Measurements from ENCODE around the gene RBM33.
A peak's percentile ranks its signal among the peaks of the same experiment; 100 is the strongest.
"Not testable (repeated sequence)": the region's sequence is repeated elsewhere in the genome, so short reads cannot be mapped to it uniquely, and the experiment has no call there.

Gene RBM33

DNA sequence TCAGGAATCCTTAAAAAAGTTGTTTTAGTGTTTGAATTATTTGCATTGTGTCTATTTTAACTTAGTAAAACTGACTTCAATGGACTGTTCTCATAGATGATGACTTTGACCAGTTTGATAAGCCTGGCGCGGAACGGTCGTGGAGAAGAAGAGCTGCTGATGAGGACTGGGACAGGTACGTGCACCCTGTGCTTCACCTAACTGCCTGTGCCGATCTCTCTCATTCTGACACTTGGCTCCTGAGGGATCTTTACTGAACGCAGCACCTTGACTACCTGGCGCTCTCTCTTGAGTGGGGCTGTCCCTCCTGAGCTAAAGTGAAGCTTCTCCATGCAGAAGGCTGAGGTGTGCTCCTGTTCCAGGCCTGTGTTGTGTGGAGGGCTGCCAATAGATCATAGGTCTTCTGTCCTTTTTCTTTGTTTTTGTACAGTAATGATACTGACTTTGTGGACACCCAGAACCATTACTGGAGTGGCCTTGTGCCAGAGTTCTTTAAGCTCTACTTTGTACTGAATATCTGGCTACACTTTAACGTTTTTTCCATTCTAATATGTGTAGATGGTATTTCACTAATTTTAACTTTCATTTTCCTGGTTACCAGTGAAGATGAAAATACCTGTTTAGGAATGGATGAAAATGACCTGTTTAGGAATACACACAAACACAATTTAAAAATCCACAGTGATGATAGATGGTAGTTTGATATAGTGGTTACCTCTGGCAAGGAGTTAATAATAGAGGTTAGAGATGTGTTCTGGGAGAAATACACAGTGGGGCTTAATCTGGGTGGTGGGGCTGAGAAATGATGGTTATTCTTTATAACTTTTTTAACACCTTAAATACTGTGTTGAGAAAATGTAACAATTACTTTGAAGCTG lies 20.9 kb downstream of the RBM33 start:
- DNase-seq = no peak

DNA sequence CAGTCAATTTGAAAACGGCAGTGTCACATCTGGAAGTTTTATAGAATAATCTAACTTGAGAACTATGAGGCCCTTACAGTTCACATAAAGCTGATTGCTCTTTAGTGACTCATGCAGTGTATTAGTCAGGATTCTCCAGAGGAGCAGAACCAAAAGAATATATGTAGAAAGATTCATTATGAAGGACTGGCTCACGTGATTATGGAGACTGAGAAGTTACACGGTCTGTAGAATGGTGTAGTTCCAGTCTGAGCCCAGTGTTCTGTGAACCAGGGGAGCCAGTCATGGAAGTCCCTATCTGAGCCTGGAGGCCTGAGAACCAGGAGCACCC lies 21.5 kb downstream of the RBM33 start:
- DNase-seq = no peak

DNA sequence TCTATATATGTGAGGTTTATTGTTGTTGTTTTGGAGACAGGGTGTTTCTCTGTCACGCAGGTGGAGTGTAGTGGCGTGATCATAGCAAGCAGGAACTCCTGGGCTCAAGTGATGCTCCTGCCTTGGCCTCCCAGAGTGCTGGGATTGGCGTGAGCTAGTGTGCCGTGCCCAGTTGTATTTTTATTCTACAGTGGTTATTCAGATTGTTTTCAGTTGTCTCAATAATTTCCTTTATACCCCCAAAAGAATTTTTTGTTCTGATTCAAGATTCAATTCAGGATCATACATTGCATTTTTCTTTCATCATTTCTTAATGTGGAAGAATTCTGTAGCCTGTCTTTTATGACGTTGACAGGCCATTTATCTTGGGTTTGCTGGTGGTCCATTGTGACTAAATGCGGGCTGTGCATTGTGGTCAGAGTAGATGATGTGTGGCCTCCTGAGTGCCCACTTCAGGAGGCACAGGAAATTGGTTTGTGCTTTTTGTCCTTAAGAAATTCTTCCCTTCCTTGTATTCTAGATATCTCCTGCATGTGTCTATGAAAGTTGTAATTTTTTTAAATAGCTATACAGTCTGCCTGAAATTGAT lies 22.9 kb downstream of the RBM33 start:
- no peak for DNase-seq

DNA sequence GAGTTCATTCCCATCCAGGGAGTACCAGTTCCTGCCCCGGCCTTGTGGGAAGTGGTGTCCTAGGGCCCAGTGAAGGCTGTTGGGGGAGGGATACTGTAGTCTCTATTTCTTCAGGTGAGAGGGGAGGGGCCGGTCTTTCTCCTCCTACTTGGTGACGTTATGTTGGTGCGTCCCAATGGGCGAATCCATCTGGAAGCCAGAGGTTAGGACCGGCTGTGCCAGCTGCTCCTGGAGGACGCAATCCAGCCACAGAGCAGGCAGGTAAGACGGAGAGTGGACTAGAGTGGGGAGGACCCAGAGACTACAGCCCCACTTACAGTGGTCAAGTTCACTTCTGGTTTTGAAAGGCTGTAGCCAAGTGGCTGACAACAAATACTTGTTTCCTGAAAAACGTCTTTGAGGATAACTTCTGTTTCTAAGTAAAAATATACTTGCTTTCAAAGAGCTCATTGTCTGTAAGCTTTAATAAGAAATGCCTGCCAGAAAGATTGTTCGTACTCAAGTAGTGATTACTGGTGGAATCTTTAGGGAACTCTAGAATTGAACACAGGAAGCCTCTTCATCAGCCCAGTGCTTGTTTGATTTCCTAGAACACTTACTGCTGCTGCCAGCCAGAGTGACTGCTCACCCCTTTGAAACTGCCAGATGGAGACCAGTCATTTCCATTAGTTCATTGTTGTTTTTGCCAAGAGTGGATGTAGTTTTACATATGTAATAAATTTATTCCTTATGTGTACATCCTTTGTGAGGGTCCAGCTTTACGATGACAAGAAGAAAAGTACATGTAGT lies 25.4 kb downstream of the RBM33 start:
- DNase-seq = no peak

DNA sequence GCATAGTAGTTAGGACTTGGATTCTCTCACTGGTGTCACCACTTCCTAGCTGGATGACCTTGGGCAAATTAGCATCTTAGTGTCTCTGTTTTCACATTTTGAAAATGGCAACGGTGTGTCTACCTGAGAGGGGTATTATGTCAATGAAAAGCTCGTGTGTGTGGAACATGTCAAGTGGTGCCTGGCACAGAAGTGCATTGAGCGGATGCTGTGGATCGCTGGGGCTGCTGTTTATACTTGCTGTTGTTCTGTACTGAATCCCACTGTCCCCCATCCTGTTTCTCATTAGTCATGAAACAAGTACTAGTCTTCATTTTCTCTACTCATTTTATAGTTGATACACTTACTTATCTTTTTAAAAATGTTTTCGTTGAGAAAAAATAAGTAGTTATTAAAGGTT lies 26.1 kb downstream of the RBM33 start:
- no peak for DNase-seq

DNA sequence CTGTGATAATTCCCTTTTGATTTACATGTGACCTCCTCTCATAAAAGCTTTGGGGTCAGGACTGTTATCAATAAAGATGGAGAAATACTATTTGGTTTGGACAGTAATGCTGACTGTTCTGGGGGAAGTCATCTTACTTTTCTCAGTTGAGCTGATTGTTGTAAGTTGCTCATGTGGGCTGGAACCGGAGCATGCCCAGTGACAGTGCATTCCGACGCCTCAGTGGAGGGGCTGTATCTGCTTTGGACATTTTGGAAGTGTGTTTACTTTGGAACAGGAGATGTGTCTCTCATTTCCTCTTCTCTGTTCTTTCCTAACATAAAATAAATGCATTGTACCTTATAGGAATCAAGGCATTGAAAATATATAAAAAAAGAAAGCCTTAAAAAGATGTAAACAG lies 30.1 kb downstream of the RBM33 start:
- DNase-seq = no peak

DNA sequence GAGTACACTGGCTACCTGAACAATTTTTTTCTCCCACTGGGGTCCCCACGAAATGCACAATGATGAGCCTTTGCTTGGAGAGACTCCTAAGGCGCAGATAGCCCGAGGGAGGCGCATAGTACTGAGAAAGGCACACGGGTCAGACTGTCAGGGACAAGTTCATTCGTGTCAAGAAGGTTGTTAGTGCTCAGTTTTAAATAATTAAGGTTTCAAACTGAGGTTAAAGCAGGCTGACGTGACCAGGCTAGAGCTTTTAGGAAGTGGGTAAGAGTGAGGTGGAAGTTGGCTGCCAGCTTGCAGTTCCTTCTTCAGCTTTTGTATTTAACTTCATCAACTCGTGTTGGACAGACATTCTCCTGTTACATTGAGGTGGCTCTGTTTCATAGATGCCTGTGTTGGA lies 31.6 kb downstream of the RBM33 start:
- DNase-seq = no peak

DNA sequence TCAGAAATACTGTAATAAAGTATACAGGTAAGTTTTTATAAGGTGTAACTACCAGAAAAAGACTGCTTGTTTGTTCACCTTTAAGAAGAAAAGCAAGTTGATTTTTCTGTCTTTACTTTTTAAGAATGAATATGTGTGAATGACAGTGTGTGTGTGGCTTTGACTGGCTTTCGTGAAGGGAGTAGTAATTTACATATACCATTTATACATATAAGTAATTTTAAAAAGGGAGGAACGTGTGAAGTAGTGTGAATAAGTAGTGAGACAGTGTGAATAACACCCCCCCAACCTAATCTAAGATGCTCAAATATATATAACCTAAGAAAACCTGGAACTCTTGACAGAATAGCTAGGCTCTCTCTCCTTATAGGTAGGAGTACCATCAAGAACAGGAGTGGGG lies 33.2 kb downstream of the RBM33 start:
- no peak for DNase-seq

DNA sequence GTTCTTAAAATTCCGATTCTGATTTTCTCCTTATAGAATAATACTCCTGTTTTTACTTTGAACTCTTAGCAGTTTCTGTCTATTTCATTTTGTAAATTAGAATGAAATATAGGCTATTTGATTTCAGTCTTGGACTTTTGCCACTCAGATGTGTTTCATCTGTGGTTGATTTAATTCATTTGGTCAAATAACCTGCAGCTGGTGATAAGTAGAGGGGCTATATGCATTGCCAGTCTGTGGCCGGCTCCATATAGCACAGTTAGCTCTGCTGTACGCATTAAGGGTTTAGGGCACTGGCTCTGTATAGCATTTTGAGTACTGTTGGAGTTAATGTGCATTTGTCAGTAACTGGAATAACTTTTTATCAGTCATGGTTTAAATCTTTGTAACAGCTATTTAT lies 35.7 kb downstream of the RBM33 start:
- no peak for DNase-seq

DNA sequence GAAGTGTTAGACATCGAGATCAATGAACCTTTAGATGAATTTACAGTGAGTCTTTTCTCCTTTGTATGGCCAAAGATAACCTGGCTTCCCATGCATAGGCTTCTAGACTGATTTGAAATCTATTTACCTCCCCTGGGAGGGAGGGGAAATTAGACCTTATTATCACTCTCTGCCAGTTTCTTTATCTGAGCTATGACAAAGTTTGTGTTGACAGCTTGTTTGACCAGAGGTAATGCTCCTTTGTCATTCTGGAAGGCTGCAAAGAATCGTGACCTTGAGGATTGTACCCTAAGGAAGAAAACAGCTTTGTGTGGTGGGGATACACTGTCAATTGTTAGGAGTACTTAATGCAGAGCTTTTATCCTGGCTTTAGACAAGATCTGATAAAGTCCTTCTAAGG lies 36.4 kb downstream of the RBM33 start:
- no peak for DNase-seq

DNA sequence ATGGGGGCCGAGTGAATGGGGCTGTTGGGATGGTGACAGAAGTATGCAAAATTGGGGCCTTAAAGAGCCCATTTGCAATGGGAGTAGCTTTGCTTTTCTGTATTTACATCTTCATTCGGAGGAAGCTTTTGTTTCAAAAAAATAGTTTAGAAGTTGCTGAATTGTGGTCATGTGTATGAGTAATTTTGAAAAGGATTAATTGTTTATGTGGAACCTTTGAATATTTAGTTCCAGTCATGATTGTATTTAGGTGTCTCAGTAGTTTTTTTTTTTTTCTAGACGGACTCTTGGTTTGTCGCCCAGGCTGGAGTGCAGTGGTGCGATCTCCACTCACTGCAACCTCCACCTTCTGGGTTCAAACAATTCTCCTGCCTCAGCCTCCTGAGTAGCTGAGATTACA lies 37.2 kb downstream of the RBM33 start:
- no peak for DNase-seq

DNA sequence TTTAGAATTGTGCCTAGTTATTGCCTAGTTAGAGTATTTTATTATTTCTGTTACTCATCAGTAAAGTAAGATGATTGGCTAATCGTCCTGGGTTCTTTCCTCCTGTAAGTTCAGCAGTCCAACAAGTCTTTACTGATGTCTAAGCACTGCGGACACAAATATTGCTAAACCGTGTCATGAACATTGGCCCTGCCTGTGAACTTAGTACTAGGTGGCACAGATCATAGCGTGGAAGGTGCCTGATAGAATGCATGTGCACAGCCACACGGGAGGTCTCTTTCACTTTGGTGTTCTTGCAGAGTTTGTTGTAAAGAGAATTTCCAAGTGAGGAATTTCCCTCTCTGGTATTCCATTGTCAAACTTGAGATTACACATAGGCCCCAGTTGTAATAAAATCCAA lies 38.0 kb downstream of the RBM33 start:
- no peak for DNase-seq

DNA sequence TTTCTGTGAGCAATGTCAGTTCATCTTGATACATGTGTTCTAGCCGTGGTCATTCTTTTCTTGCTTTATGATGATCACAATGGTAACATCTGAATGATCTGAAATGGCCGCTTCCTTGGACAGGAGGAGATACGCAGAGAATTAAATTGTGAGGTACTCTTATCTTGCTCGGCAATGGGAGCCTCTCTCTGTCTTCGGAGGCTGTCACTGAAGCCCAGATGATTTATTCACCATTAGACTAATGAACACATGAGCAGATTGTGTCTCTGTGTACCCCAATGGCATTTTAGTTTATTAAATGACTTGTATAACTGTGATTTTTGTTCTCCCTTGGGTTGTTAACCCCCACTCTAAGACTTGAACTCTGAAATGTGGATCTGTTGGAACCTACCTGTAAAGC lies 38.6 kb downstream of the RBM33 start:
- DNase-seq = no peak

DNA sequence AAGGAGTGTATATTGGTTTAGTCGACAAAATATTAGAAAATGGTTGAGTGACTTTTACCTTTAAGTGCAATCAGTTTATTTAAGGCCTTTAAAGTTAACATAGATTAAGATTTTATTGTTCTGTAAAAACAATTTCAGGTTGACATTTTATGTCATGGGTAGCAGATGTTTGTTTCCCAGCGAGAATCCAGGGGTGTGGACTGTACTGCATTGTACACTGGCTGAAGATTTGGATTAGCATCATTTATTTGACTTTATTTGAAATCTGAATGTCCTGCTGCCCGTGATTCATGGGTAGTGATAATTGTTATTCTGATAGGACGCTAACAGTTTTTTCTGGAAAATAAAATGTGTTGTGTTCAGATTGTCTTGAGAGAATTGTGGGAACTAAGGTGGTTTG lies 39.3 kb downstream of the RBM33 start:
- no peak for DNase-seq

DNA sequence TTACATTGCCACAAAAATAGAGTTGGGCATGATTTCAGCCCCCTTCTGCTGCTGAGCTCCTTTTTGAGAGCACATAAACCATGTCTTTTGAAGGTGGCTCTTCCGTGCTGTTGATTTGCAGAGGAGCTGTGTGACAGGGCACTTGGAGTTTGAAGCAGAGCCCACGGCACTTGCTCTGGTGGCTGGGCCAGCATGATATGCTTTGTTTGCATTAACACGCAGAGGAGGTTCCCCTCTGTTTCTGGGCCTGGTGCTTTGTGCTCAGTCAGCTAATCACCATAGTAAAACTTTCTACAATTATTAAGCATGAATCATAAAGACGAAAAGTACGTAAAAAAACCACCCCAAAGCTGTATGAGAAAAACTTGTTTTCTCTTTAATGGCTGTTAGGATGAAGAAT lies 40.1 kb downstream of the RBM33 start:
- DNase-seq = no peak

DNA sequence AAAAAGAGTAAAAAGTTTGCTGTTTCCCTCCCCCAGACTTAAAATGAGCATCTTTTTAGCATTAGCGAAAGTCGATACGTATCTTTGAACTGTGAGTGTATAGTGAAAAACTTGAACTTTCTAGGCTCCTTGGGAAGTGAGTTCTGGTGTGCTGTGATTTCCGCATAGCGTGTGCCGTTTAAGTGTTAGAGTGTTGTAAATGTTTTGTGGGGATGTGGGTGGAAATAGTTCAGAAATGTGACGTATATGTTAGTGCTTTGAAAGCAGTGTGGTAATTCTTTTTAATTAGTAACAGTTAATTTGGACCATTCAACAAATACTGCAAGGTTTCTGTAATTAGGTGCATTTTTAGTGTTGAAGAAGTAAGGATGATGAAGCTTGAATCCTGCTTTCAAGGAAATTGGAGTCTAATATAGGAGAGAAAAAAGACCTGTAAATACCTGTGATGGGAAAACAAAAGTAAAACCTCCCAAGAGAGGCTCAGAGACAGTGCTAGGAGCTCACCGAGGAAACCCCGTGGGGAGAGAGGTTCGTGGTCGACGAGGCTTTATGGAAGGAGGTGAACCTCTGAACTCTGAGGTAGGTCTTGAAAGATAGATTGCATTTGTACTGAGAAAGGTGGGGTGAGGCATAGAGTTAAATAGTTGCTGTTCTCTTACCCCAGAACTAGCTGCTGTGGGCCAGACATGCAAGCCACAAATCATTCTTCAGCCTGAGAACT lies 40.8 kb downstream of the RBM33 start:
- DNase-seq = peak in 1 of 2 donors; percentile 36

DNA sequence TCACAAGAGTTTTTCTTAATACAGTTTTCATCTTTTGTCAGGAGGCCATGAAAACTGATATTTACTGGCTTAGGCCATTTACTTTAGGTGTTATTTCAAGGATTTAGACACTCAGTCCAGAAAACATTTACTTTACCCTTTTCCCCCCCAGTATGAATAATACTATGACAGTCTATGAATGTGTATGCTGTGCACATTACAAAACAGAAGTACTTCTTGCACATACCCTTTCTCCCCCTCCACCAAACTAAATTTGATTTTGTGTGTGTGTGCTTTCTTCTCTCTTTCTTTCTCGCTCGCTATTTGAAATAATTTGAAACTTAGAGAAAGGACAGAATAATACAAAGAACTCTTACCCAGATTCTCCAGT lies 41.3 kb downstream of the RBM33 start:
- no peak for DNase-seq

DNA sequence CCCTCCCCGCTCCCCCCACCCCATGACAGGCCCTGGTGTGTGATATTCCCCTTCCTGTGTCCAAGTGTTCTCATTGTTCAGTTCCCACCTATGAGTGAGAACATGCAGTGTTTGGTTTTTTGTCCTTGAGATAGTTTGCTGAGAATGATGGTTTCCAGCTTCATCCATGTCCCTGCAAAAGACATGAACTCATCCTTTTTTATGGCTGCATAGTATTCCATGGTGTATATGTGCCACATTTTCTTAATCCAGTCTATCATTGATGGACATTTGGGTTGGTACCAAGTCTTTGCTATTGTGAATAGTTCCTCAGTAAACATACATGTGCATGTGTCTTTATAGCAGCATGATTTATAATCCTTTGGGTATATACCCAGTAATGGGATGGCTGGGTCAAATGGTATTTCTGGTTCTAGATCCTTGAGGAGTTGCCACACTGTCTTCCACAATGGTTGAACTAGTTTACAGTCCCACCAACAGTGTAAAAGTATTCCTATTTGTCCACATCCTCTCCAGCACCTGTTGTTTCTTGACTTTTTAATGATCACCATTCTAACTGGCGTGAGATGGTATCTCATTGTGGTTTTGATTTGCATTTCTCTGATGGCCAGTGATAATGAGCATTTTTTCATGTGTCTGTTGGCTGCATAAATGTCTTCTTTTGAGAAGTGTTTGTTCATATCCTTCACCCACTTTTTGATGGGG lies 42.3 kb downstream of the RBM33 start:
- not testable (repeated sequence) for DNase-seq

DNA sequence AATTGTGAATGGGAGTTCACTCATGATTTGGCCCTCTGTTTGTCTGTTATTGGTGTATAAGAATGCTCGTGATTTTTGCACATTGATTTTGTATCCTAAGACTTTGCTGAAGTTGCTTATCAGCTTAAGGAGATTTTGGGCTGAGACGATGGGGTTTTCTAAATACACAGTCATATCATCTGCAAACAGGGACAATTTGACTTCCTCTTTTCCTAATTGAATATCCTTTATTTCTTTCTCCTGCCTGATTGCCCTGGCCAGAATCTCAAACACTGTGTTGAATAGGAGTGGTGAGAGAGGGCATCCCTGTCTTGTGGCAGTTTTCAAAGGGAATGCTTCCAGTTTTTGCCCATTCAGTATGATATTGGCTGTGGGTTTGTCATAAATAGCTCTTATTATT lies 43.8 kb downstream of the RBM33 start:
- not testable (repeated sequence) for DNase-seq

DNA sequence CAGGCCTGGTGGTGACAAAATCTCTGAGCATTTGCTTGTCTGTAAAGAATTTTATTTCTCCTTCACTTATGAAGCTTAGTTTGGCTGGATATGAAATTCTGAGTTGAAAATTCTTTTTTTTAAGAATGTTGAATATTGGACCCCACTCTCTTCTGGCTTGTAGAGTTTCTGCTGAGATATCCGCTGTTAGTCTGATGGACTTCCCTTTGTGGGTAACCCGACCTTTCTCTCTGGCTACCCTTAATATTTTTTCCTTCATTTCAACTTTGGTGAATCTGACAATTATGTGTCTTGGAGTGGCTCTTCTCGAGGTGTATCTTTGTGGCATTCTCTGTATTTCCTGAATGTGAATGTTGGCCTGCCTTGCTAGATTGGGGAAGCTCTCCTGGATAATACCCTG lies 46.2 kb downstream of the RBM33 start:
- DNase-seq = not testable (repeated sequence)

DNA sequence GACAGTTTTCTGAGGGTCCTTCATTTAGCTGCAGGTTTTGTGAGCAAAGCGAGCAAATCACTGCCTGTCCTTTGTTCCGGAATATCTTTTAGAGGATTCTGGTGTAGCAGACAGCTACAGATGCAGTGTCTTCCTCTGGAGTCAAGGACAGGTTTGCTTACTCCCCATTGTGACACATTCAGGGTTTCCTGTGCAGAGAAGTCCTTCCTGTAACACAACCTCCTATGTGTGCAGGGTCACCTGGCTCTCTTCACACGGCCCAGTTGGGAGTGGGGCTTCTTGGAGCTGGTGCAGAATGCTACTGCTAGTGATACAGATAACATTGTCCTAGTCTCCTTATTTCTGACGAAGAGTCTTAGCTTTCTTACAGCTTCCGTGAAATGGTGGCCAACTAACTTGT lies 47.9 kb downstream of the RBM33 start:
- no peak for DNase-seq

DNA sequence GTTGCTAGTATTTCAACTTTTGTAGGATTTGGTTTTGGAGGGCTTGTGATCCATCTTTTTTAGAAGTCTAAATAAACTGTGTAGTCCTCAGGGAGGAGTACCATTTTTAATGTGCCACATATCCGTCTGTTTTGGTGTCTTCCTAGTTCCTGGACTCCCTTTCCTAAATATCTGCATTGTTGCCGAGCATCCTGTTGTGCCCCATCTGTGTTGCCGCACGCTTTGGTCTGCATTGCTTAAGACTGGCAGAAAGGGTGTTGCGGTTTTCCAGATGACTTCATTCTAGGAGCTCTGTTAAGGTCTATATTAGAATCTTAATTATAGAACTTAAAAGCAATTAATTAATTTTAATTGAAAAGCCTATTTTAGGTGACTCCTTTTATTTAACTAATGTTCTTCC lies 49.4 kb downstream of the RBM33 start:
- no peak for DNase-seq

DNA sequence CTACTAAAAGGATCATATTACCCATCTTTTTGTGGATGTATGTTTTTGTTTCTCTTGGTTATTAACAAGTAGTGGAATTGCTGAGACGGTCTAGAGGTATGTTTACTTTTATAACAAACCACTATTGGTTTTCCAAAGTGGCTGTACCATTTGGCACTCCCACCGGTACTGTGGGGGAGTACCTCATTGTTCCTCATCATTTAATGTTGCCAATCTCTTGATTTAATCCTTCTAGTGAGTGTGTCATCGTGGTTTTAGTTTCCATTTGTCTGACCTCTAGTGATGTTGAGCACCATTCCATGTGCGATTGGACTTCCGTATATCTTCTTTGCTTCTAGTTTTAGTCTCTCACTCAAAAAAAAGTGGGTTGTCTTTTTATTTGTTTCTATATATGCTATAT lies 50.4 kb downstream of the RBM33 start:
- DNase-seq = no peak
